Heart left ventricle (tissue), 16 donors: ENCODE results near the gene C12orf60. TPM values are rescaled to one million over a fixed set of nuclear protein-coding genes. Genes with fewer than 3 reads are reported as not detected.

Experiments
- ATAC-seq, 4 donors: fragments of 200-7000 bp; cut with Tn5 transposase; one replicate each; pipeline ENCODE4 v1.9.1; 2020 to 2022; ENCODE audit warnings: moderate library complexity in 4 of 4, mild to moderate bottlenecking in 3 of 4, moderate number of reproducible peaks in 1 of 4
- DNase-seq, 5 donors: peaks; one replicate each; pipeline ENCODE4 v3.0.0-alpha.2; 2020
- H3K27ac ChIP-seq, 12 donors: fragments of 200-600 bp; sonication (generic) in 4 of 12; one replicate each; pipeline versions ENCODE4 v1.5.0 to v1.8.0; 2016 to 2022; ENCODE audit warnings: mild to moderate bottlenecking in 2 of 12
- H3K27me3 ChIP-seq, 9 donors: fragments of 200-600 bp; sonication (generic) in 2 of 9; one replicate each; pipeline versions ENCODE4 v1.5.1 to v1.8.0; 2016 to 2022; ENCODE audit warnings: mild to moderate bottlenecking in 3 of 9
- H3K36me3 ChIP-seq, 9 donors: fragments of 200-600 bp; sonication (generic) in 2 of 9; one replicate each; pipeline versions ENCODE4 v1.5.0 to v1.8.0; 2018 to 2022; ENCODE audit warnings: mild to moderate bottlenecking in 2 of 9
- H3K4me1 ChIP-seq, 12 donors: fragments of 200-600 bp; sonication (generic) in 4 of 12; one replicate each; pipeline versions ENCODE4 v1.5.0 to v1.8.0; 2016 to 2022; ENCODE audit warnings: mild to moderate bottlenecking in 3 of 12
- H3K4me3 ChIP-seq, 12 donors: fragments of 200-600 bp; sonication (generic) in 4 of 12; one replicate each; pipeline versions ENCODE4 v1.5.0 to v1.8.0; 2017 to 2022; ENCODE audit warnings: mild to moderate bottlenecking in 9 of 12, moderate library complexity in 4 of 12
- H3K9me3 ChIP-seq, 12 donors: fragments of 200-600 bp; sonication (generic) in 4 of 12; one replicate each; pipeline versions ENCODE4 v1.5.0 to v1.8.0; 2016 to 2022; ENCODE audit warnings: mild to moderate bottlenecking in 1 of 12
- CTCF ChIP-seq, 12 donors: fragments of 200-600 bp; sonication (generic) in 4 of 12; IDR thresholded peaks; one replicate each; pipeline versions ENCODE4 v1.5.0 to v1.8.0; 2018 to 2022; ENCODE audit warnings: antibody characterized with exemption in 12 of 12, mild to moderate bottlenecking in 5 of 12
- POLR2A ChIP-seq, 2 donors: fragments of 450-650 bp; IDR thresholded peaks; one replicate each; pipeline ENCODE4 v1.6.1; 2017; ENCODE audit warnings: antibody characterized with exemption in 2 of 2, mild to moderate bottlenecking in 2 of 2, moderate library complexity in 2 of 2
- WGBS, 4 donors: extraction: QIAGEN DNeasy Blood & Tissue Kit in 2 of 4; methylation state at CpG; one replicate each; pipeline versions ENCODE4 v1.1.5 to v1.1.7; 2013 to 2018; 5-methylcytosine and 5-hydroxymethylcytosine counted together
- intact Hi-C, 10 donors: fragments of 100-400 bp; cut with DNase I; formaldehyde crosslinking; loops; one replicate each; pipeline versions ENCODE4 v1.11.1 to v1.14.2; 2022
- polyA plus RNA-seq, 2 donors: library from polyadenylated mRNA; stranded (reverse); fragments of 200-250 nt; gene quantifications; one replicate each; pipeline ENCODE4 v1.2.3, GENCODE V29; 2013
- total RNA-seq, 9 donors: library from RNA; depleted of rRNA in 2 of 9; stranded (reverse); fragments of >200 nt in 2 of 9; fragmentation: NEBNext Ultra II Directional in 3 of 9; extraction: Animal tissue kit (Norgen Biotek cat#: 25700) in 3 of 9; gene quantifications; one replicate each; pipeline versions ENCODE4 v1.1.0 to v1.2.4, GENCODE V29; 2016 to 2023
- donor health status: ischemic (EF 13 %, LVEDD 7.1; RV severe dilation, severe dysfunction).
- donor health status: healthy with polysubstance abuse.
- donor health status: DM: no; HTN: yes; CAD: no.
- donor health status: DM: no; HTN: no; CAD: no.
- donor health status: ischemic (EF 25% LVEDD 6.9; RV normal size, moderate dysfunction).
- donor health status: ischemic (EF 25% LVEDD 5.7; RV mildly dilated, moderate dysfunction).
- donor health status: healthy.
- donor health status: DM: yes; HTN: yes; CAD: no.
- donor health status: ischemic (EF 35%, LVEDD 5.7; RV mildly dilated, moderate dysfunction).
- donor health status: nonischemic (EF 11% LVEDD 7.7; RV severe dilation, severe dysfunction).
- donor health status: DM: yes; HTN: yes; CAD: no.
- donor health status: PGD.
- donor health status: ischemic (EF 29% LVEDD 5.4; RV normal size, mild dysfunction).
- donor health status: nonischemic (EF 23%, LVEDD 6.1; RV moderate dilation, normal function).

C12orf60 gene
- total and polyA plus RNA-seq, 11 donors = 2.0 to 5.3 (median 3.4) TPM

- no peak overlapping the region for H3K27ac ChIP-seq
- no peaks in the 10 kb centered on the region for H3K36me3 ChIP-seq
- H3K4me1 ChIP-seq = peaks cover 0 to 15% (median 0%) of the 10 kb centered on the region in 12 donors
- H3K4me3 ChIP-seq = no peak overlapping the region
- DNase-seq (no peak), ATAC-seq (no peak)
- no peaks in the 10 kb centered on the region for H3K27me3 ChIP-seq
- intact Hi-C loops = no loop called here
- 91 to 99% (median 95%) methylated on average over 1 of the region's 1 CpG for WGBS, 4 donors
- TF ChIP-seq CTCF (IDR thresholded peaks at IDR 0.05) (no peak), POLR2A (IDR thresholded peaks at IDR 0.05) (no peak)
- H3K9me3 ChIP-seq = no peaks in the 10 kb centered on the region
These were observed 20.7 kb downstream of the C12orf60 start for GRCh38 chr12:14824012-14824634.

- H3K4me1 ChIP-seq = peaks cover 0 to 15% (median 0%) of the 10 kb centered on the region in 12 donors
- H3K9me3 ChIP-seq = no peaks in the 10 kb centered on the region
- no peak overlapping the region for H3K27ac ChIP-seq
- DNase-seq = no peak
- H3K36me3 ChIP-seq = no peaks in the 10 kb centered on the region
- H3K4me3 ChIP-seq = no peak overlapping the region
- no peaks in the 10 kb centered on the region for H3K27me3 ChIP-seq
- ATAC-seq = no peak
- no peak for TF ChIP-seq POLR2A (IDR thresholded peaks at IDR 0.05)
- no peak for TF ChIP-seq CTCF (IDR thresholded peaks at IDR 0.05)
- intact Hi-C loops = no loop called here
These were observed 21.8 kb downstream of the C12orf60 start for GRCh38 chr12:14825256-14825655.

- intact Hi-C loops = no loop called here
- ATAC-seq (peak in 1 of 4 donors; percentile 16), DNase-seq (no peak)
- Histone ChIP-seq H3K27me3 (no peaks in the 10 kb centered on the region), H3K4me1 (peaks cover 0 to 15% (median 0%) of the 10 kb centered on the region in 12 donors), H3K27ac (peak overlapping the region in 7 of 12 donors; percentile 3 to 38 (median 11)), H3K9me3 (no peaks in the 10 kb centered on the region), H3K36me3 (no peaks in the 10 kb centered on the region), H3K4me3 (no peak overlapping the region)
- TF ChIP-seq CTCF (IDR thresholded peaks at IDR 0.05) (no peak), POLR2A (IDR thresholded peaks at IDR 0.05) (no peak)
- 66 to 82% (median 72%) methylated on average over 5 of the region's 5 CpGs for WGBS, 4 donors
These were observed 23.0 kb downstream of the C12orf60 start for GRCh38 chr12:14826491-14826890.

- Histone ChIP-seq H3K9me3 (no peaks in the 10 kb centered on the region), H3K4me1 (peaks cover 0 to 15% (median 0%) of the 10 kb centered on the region in 12 donors), H3K4me3 (no peak overlapping the region), H3K36me3 (no peaks in the 10 kb centered on the region), H3K27ac (peak overlapping the region in 4 of 12 donors; percentile 7 to 15 (median 10)), H3K27me3 (no peaks in the 10 kb centered on the region)
- 92 to 98% (median 94%) methylated on average over 2 of the region's 2 CpGs for WGBS, 4 donors
- DNase-seq (no peak), ATAC-seq (no peak)
- intact Hi-C loops = no loop called here
- TF ChIP-seq CTCF (IDR thresholded peaks at IDR 0.05) (no peak), POLR2A (IDR thresholded peaks at IDR 0.05) (no peak)
These were observed 23.6 kb downstream of the C12orf60 start for GRCh38 chr12:14827043-14827442.
